Neural crest cell (in vitro differentiated cells): ENCODE data around the gene HYAL1. TPM values are rescaled to one million over a fixed set of nuclear protein-coding genes. Genes with fewer than 3 reads are reported as not detected.

Experiments used
- DNase-seq: peaks from one replicate; pipeline ENCODE4 v3.0.0; 2021; ENCODE audit warnings: low read depth, mixed read lengths, low spot score
- H3K27ac Mint-ChIP-seq: one replicate; pipeline ENCODE4 v1.8.0; 2021; ENCODE audit warnings: mild to moderate bottlenecking, mixed read lengths; ENCODE audit not compliant: unreplicated experiment
- H3K27me3 Mint-ChIP-seq: 2 replicates; pipeline ENCODE4 v1.8.0; 2021; ENCODE audit warnings: low read depth, mild to moderate bottlenecking, mixed read lengths
- H3K36me3 Mint-ChIP-seq: 2 replicates; pipeline ENCODE4 v1.8.0; 2021; ENCODE audit warnings: low read depth, mild to moderate bottlenecking, mixed read lengths
- H3K4me1 Mint-ChIP-seq: 2 replicates; pipeline ENCODE4 v1.8.0; 2021; ENCODE audit warnings: mixed read lengths
- H3K4me3 Mint-ChIP-seq: one replicate; pipeline ENCODE4 v1.8.0; 2021; ENCODE audit warnings: mild to moderate bottlenecking, mixed read lengths
- H3K9me3 Mint-ChIP-seq: 2 replicates; pipeline ENCODE4 v1.8.0; 2021; ENCODE audit warnings: mixed read lengths
- total RNA-seq: library from RNA; stranded (reverse); gene quantifications from 2 replicates; pipeline ENCODE4 v1.2.1, GENCODE V29; 2021
- TF ChIP-seq, protein P1 (sequence below): fragments of 200-600 bp; sonication (generic); conservative IDR thresholded peaks from 2 replicates; pipeline ENCODE4 v1.5.0; 2021; ENCODE audit warnings: antibody characterized with exemption, mild to moderate bottlenecking

Gene HYAL1
- total RNA-seq, 1 donor from 2014 or later, result 2.5 TPM

GRCh38 chr3:50266017-50266416 lies 37.4 kb downstream of the HYAL1 start:
- TF ChIP-seq, protein P1, sequence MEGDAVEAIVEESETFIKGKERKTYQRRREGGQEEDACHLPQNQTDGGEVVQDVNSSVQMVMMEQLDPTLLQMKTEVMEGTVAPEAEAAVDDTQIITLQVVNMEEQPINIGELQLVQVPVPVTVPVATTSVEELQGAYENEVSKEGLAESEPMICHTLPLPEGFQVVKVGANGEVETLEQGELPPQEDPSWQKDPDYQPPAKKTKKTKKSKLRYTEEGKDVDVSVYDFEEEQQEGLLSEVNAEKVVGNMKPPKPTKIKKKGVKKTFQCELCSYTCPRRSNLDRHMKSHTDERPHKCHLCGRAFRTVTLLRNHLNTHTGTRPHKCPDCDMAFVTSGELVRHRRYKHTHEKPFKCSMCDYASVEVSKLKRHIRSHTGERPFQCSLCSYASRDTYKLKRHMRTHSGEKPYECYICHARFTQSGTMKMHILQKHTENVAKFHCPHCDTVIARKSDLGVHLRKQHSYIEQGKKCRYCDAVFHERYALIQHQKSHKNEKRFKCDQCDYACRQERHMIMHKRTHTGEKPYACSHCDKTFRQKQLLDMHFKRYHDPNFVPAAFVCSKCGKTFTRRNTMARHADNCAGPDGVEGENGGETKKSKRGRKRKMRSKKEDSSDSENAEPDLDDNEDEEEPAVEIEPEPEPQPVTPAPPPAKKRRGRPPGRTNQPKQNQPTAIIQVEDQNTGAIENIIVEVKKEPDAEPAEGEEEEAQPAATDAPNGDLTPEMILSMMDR, result no peak
- no peaks in the 10 kb centered on the region for H3K36me3 Mint-ChIP-seq
- H3K4me1 Mint-ChIP-seq, result peaks cover 41% of the 10 kb centered on the region
- peak overlapping the region; percentile 47 for H3K27ac Mint-ChIP-seq
- H3K27me3 Mint-ChIP-seq, result peaks cover 10% of the 10 kb centered on the region
- H3K4me3 Mint-ChIP-seq, result peak overlapping the region; percentile 70
- no peaks in the 10 kb centered on the region for H3K9me3 Mint-ChIP-seq
- DNase-seq, result no peak

GRCh38 chr3:50265571-50265970 lies 37.8 kb downstream of the HYAL1 start:
- Mint-ChIP-seq H3K27ac (peak overlapping the region; percentile 47), H3K4me3 (peak overlapping the region; percentile 70), H3K4me1 (peaks cover 44% of the 10 kb centered on the region)

GRCh38 chr3:50264964-50265485 lies 38.3 kb downstream of the HYAL1 start:
- Mint-ChIP-seq H3K36me3 (no peaks in the 10 kb centered on the region), H3K9me3 (no peaks in the 10 kb centered on the region), H3K4me1 (peaks cover 44% of the 10 kb centered on the region)

More at GRCh38 chr3:50265571-50265970, 37.8 kb downstream of the HYAL1 start:
- TF ChIP-seq, protein P1, result no peak
- Mint-ChIP-seq H3K27me3 (peaks cover 10% of the 10 kb centered on the region), H3K9me3 (no peaks in the 10 kb centered on the region), H3K36me3 (no peaks in the 10 kb centered on the region)
- DNase-seq, result no peak

DNA sequence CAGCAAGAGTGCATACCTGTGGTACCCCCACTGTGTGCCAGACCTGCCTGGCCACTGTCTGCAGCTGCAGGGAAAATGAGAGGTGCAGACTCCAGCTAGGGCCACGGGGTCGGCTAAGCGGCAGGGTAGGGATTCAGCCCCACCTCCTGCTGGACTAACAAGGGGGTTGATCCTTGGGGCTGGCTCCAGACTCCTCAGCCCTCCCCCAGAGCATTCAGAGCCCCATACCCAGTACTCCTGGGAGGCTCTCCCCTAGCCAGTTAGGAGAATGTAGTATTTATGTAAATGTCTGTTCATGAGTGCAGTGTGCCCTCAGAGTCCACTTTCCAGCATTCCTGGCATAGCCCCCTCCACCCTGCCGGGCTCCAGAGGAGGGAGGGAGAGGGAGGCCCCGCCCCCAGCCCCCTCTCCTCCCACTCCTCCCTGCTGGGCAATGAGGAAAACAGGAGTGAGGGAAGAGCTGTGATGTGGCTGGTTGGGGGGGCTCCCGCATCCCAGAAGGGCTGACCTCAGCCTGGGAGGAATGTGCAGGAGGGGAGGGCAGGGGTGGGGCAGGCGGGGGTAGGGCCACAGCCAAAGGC lies 38.9 kb downstream of the HYAL1 start:
- Mint-ChIP-seq H3K27me3 (peaks cover 10% of the 10 kb centered on the region), H3K9me3 (no peaks in the 10 kb centered on the region), H3K36me3 (no peaks in the 10 kb centered on the region), H3K27ac (no peak overlapping the region), H3K4me1 (peaks cover 49% of the 10 kb centered on the region), H3K4me3 (peak overlapping the region; percentile 62)
- TF ChIP-seq, protein P1, result no peak
- peak; percentile 55 for DNase-seq

More at GRCh38 chr3:50264964-50265485, 38.3 kb downstream of the HYAL1 start:
- TF ChIP-seq, protein P1, result no peak
- Mint-ChIP-seq H3K27me3 (peaks cover 10% of the 10 kb centered on the region), H3K4me3 (peak overlapping the region; percentile 56), H3K27ac (no peak overlapping the region)
- no peak for DNase-seq

- H3K4me3 Mint-ChIP-seq, result peak overlapping the region; percentile 62
- no peak for DNase-seq
- H3K27ac Mint-ChIP-seq, result no peak overlapping the region
- peaks cover 10% of the 10 kb centered on the region for H3K27me3 Mint-ChIP-seq
- no peaks in the 10 kb centered on the region for H3K9me3 Mint-ChIP-seq
- H3K4me1 Mint-ChIP-seq, result peaks cover 54% of the 10 kb centered on the region
- no peaks in the 10 kb centered on the region for H3K36me3 Mint-ChIP-seq
- TF ChIP-seq, protein P1, result no peak
These were observed 39.6 kb downstream of the HYAL1 start for GRCh38 chr3:50263478-50264382.
